HG03457 (cell line): Measurements from ENCODE around the gene HSD11B1L.
A peak's percentile ranks its signal among the peaks of the same experiment; 100 is the strongest.
"Not testable (repeated sequence)": the region's sequence is repeated elsewhere in the genome, so short reads cannot be mapped to it uniquely, and the experiment has no call there.

ENCODE experiments used
- ATAC-seq: cut with Tn5 transposase; IDR thresholded peaks from one replicate; pipeline ENCODE4 v1.9.1; 2021; ENCODE audit warnings: moderate number of reproducible peaks; ENCODE audit not compliant: unreplicated experiment

Gene HSD11B1L

DNA sequence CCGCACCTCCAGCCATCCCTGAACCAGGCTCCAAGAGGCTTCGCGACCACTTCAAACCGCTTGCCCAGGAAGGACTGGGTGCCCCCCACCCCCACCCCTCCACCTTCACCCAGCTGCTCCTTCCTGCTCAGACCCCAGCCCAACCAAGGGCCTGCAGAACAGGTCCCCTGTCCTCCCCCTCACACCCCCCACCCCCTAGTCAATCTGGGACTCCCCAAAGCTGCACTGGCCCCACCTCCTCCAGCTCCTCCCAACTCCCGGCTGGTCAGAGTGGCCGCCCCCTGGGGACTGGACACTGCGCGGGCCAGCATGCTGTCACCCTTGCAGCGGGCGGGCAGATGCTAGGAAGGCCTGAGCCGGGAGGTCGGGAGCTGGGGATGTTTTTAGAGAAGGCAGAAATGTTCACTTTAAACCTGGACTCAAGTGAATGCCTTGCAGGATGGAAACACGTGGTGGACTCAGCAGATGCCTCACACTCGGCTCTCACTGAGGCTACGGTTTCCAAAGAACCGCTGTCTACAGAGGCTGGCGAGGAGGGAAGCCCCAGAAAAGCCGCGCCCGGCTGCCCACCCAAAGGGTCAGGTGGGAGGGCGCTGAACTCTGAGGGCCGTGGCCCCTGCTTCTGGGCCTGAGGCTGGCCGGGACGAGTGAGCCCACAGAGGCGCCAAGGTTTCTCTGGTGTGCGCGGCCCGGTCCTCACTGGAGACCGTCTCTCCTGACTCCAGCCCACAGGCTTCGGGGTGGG lies 17.2 kb downstream of the HSD11B1L start:
- no peak for ATAC-seq

DNA sequence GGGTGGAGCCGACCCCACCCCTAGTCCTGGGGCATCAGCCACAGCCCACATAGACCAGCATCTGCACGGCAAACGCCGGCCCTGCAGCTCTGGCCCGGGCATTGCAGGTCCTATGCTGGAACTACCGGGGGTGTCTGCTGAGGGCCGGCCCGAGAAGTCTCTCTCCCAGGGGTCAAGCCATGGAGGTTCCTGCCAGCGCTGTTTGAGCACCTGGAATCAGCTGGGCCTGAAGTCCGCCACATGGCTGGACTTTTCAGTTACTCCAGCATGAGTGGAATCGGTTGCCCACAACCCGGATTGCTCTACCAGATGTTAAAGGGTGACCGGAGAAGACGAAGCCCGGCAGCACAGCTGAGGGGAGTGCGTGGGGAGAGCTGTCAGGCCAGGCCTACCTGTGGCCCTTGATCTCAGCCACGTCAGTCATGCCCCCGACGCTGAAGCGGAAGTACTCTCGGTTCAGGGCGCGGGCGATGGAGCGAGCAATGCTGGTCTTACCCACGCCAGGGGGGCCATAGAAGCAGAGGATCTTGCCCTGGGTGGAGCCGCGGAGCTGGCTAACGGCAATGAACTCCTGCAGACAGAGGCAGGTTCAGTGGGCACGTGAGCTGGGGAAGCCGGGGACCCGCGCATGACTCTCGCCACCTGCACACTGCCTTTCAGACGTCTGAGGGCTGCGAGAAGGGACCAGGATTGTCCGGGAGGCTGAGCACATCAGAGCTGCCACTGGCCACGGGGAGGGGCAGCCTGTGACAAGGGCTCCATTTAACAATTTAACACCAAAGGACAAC lies 18.0 kb downstream of the HSD11B1L start:
- no peak for ATAC-seq

DNA sequence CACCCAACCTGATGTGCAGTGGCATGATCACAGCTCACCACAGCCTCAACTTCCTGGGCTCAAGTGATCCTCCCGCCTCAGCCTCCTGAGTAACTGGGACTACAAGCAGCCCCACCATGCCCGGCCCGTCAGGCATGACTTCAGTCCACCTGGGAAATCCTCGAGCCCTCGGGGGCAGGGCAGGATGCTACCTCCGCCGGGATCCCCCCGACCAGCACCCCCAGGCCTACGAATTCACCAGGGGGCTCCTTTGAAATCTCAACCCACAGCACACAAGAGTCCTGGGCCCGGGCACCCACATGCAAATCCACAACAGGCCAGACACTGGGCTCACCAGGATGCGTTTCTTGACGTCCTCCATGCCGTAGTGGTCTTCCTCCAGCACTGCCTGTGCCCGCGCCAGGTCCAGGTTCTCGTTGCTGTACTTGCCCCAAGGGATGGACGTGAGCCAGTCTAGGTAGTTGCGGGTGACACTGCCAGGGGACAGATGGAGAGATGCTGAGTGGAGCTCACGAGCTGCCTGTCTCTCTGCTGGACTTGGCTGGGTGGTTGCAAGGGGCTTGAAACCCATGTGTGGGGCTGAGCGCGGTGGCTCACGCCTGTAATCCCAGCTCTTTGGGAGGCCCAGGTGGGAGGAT lies 19.7 kb downstream of the HSD11B1L start:
- ATAC-seq: no peak

DNA sequence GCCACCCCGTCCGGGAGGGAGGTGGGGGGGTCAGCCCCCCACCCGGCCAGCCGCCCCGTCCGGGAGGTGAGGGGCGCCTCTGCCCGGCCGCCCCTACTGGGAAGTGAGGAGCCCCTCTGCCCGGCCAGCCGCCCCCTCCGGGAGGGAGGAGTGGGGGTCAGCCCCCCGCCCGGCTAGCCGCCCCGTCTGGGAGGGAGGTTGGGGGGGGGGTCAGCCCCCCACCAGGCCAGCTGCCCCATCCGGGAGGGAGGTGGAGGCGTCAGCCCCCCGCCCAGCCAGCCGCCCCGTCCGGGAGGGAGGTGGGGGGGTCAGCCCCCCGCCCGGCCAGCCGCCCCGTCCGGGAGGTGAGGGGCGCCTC lies 21.2 kb downstream of the HSD11B1L start:
- not testable (repeated sequence) for ATAC-seq

DNA sequence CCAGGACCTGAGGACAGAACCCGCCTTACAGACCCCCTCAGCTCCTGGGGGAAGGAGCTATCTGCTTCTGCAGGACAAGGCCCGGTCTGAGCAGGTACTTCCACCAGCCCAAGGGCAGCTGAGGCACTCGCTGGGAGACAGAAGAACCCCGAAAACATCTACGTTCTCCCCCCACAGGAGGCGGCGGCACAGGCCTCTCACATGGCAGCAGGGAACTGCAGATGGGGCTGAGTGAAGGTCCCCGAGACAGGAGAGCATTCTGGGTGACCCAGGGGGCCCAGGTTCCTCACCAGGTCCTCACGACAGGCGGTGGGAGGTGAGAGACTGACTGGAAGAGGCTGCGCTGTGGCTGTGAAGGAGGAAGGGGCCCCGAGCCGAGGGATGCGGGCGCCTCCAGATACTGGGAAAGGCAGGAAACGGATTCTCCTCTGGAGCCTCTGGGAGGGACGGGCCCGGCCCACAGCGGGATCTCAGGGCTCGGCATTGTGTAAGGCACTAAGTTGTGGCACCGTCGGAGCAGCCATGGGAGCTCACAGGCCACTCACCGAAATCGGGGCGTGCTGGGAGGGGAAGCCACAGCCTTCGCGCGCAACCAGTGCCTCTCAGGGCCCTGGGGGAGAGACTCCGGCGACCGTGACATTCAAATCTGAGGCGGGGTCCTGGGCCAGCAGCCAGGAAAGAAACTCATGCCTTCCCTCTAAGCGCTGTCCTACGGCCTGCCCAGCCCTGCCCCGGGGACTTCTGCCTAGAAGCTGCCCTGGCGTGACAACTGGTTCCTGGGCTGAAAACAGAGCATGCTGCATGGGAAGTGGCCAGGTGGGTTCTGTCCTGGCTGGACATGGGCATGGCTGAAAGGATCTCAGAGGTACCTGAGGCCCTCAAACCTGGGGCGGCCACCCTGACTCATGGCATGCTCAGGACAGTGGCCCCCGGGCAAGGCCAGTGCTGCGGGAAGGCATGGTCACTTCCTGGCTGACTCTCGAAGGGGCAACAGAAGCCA lies 23.3 kb downstream of the HSD11B1L start:
- no peak for ATAC-seq

DNA sequence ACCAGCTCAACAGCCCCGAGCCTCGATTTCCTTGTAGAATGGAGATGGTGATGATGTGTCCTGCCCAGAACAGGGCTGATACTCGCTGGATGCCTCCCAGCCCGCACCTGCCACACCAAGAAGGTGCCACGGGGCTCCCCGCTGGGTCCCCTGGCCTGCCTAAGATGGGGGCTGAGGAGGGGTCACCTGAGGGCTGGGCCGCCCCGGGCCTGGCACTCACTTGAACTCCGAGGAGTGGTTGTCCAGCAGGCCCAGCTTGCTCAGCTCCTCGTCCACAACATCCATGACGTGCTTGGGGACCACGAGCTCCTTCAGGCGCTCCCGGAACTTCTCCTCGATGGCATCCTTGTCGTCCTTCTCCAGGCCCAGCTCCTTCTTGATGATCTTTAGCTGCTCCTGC lies 24.7 kb downstream of the HSD11B1L start:
- ATAC-seq: no peak

DNA sequence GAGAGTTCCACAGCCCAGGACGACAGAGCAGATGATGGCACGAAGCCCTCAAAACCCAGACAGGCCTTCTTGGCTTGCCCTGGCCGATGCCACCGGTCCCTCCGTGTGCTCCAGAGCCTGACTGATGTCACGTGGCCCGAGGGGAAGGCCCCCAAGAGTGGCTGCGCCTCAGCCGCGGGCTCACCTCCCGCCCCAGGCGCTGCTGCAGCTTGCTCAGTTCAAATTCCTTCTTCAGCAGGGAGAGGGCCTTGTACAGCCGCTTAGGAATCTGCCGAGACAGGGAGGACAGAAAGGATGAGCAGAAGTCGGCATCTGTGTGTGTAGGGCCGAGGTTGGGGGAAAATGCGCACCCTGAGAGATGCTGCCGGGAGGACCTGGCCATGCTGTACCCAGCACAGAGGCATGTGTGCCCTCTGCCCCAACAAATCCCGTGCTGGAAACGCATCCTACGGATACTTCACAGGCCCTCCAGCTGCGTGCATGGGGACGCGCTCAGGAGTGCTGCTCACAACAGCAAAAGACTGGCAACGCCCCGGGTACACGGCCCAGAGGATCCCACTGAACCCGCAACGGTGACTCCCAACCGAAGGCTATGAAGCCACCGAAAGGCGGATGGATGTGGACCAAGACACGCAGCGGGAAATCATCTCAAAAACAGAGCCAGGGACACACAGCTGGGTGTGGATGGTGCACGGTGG lies 26.2 kb downstream of the HSD11B1L start:
- no peak for ATAC-seq

DNA sequence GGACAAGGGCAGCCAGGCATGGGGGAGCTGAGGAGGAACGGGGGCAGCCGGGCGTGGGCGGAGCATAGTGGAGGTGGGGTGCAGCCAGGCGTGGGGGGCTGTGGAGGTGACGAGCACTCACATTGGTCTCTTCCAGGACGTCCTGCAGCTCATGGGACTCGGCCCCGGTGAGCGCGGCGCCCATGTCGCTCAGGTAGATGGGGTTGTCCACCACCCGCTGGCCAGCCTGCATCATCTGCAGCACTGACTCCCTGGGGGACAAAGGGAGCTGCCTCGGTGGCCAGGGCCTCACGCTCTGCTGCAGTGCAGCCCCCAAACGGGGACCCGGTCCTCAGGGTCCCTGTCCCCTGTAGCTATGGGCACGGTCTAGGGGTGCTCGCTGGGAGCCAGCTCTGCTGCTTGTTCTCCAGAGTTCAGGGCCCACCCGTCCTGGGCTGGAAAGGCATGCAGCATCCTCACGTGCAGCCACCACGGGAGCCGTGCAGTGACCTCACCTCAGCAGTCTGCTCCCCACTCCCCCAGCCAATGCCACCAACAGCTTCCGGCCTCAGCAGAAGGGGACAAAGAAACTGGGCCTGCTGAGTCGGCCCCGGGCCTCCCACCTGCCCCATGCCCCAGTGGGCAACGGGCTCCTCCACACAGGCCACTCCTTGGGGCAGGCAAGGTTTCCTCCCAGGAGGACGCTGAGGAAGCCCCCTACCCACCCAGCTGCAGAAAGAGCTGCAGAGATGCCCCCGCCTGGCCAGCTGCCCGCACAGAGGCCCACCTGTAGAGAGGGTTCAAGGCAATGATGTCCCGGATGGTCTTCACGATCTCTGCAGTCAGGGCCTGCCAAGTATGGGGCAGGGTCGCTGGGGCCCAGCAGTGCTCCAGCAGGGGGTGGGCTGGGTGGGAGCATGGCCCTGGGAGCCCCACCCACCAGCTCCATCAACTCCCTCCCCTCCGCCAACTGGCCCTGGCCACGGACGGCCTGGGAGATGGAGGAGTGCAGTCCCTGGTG lies 27.0 kb downstream of the HSD11B1L start:
- ATAC-seq: no peak

DNA sequence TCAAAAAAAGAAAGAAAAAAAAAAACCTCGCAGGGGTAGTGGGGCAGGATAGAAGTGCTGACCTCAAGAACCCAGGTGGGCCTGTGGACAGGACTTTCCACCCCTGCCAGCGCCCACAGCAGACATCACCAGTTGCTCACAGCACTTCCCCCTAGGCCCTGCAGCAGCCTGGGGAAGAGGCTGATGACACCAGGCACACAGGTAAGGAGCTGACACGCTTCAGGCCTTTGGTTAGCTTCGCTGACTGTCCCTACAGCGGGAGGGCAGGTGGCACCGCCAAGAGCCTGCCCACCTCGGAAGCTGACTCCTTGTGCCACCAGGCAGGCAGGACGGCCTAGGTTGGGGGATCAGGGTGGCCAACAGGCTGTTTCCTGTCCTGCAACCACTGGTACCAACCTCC lies 30.2 kb downstream of the HSD11B1L start:
- ATAC-seq: no peak

DNA sequence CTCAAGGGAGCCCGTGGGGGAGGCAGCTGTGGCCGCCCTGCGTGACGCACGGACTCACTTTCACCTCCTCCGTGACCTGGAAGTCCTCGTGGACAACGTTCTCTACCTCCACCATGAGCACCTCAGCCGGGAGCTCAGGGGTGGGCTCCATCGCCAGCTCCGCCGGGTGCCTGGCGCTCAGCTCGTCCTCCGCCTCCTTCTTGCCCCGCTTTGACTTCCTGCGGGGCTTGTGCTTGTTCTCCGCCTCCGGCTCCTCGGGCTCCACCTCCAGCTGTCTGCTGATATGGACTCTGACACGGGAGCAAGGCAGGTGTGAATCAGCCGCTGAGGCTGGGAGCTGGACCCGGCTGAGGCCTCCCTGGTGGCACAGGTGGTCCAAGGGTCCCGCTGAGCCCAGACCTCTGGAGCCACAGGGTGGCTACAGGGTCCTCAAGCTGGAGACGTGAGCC lies 30.9 kb downstream of the HSD11B1L start:
- ATAC-seq: no peak

DNA sequence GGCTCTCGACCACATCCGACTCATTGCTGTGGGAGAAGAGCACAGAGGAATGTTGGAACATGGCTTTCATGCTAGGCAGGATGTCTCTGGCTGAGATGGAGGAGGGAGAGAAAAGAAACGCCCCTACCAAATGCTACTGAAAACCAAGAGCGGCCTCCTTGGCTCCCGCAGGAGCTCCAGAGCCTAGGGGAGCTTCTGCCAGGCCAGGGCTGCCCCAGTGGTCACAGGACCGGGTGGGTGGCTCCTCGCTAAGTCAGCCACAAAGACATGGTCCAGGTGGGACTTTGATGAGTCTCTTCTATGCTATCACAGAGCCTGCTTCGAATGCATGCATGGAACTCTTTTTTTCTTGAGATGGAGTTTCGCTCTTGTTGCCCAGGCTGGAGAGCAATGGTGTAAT lies 32.4 kb downstream of the HSD11B1L start:
- no peak for ATAC-seq

DNA sequence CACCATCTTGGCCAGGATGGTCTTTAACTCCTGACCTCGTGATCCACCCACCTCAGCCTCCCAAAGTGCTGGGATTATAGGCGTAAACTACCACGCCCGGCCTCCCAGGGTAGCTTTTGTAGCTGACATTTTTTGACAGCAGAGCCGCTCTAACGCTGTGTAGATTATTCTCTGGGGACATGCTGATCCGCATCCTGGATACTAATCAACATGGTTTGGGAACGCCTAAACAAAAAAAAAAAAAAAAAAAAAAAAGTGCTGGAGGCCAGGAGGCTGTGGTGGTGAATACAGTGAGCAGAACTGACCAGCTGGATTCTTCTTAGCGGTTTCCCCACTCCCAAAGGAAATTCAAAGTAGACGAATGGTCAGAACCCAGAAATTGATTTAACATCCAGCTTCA lies 34.0 kb downstream of the HSD11B1L start:
- no peak for ATAC-seq

DNA sequence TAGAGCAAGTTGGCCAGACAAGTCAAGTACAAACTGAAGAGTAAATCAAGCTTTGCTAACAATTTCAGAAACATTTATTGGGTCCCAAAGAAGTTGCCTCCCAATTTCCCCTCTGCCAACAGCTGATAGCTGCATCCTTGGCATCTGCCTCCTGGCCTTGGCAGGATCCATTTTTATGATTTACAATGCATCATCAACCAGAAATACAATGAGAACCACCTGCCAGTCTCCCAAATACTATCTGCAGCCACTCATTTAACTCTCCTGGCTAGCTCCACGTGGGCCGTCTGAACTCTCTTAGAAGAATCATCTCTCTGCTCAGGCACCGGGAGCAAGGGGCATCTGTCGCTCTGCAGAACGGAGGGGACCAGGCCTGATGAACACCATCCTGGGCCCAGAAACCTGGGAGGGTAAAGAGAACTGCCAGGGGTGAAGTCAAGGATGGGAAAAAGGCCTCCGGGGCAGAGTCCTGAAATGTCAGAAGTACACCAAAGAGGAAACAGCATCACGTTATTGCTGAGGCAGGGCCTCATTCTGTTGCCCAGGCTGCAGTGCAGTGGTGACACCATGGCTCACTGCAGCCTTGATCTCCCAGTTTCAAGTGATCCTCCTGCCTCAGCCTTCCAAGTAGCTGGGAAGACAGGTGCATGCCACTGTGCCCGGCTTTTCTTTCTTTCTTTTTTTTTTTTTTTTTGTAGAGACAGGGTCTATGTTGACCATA lies 36.5 kb downstream of the HSD11B1L start:
- no peak for ATAC-seq

DNA sequence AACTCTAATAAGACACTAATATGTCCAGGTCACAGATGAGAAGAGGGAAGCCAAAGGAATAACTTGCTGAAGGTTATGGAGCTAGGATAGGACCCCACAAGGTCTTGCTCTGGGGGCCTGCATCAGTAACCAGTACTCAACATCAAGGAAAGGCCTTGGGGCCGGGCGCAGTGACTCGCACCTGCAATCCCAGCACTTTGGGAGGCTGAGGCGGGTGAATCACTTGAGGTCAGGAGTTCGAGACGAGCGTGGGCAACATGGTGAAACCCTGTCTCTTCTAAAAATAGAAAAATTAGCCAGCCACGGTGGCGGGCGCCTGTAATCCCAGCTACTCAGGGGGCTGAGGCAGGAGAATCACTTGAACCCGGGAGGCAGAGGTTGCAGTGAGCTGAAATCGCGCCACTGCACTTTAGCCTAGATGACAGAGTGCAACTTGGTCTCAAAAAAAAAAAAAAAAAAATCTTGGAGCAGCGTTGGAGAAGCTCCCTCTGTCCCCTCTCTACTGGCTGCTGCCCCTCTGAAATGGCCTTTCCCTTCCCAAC lies 37.3 kb downstream of the HSD11B1L start:
- ATAC-seq: no peak

DNA sequence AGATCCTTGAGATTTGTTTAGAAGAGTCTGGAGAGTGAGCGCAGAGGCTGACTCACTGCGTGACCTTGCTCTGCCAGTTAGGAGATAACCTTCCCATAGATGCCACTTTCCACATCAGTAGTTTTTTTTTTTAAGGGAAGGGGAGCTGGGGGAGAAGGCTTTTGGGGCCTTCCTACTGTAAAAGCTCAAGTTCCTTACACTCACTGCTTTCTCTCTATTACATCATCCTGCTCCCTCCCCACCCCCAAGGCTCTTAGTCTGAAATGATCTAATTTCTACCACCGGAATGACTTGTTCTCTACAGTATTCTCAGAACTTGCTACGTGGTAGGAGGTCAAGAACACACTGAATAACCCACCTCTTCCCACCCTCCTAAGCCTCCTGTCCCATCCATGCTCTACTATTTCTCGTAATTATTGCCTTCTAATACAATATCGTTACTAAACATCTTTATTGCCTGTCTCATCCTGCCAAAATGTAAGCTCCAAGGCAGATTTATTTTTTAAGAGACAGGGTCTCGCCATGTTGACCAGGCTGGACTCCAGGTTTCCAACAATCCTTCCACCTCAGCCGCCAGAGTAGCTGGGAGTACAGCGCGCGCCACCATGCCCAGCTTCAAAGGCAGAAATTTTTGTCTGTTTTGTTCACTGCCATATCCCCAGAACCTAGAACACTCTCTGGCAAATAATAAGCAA lies 37.9 kb downstream of the HSD11B1L start:
- no peak for ATAC-seq

DNA sequence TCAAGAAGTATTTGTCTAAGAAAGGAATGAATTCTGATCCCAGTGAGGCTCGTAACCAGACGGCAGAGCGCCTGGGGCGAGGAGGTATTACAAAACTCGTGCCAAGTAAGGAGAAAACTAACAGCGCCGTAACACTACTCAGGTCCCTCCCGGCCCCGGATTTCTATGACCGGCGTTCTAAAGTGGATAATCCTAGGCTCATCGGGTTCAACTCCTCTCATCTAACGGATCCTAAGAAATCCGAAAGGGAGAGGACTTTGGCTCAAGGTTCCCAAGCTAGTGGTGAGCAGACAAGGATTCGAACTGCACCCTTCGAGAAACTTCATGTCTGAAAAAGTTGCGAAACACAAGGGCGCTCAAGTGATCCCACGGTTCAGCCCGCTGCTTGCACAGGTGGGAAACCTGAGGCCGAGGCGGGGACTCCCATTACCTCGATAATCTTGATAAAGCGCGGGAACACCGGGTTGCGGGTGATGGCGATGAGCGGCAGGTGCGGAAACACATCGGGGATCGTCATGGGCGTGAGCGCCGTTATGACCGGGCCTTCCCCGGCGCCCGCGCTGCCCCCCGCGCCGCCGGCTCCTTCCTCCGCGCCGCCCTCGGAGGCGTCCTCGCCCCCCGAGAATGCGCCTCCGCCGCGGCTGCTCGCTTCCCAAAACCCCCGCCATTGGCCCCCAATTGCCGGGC lies 38.6 kb downstream of the HSD11B1L start:
- ATAC-seq: peak; percentile 11
